GM12878 (cell line): ENCODE measurements around the gene ABCA13. TPM values are rescaled to one million over a fixed set of nuclear protein-coding genes. Genes with fewer than 3 reads are reported as not detected.

ENCODE experiments used
- ATAC-seq: fragments of 200-7000 bp; cut with Tn5 transposase; 3 replicates; pipeline ENCODE4 v1.9.1; 2020; ENCODE audit warnings: mild to moderate bottlenecking, moderate library complexity
- BruUV-seq: library from RNA; stranded (reverse); fragments of 400-500 nt; replicated peaks from 2 replicates; lab custom pipeline; 2021; lab: Mats Ljungman, UMichigan
- CTCF ChIA-PET: fragments of 300-600 bp; sonication (Branson Sonifier 250); formaldehyde crosslinking; extraction: SDS; loops from one replicate; lab custom pipeline; 2021; ENCODE audit warnings: inconsistent platforms; lab: Yijun Ruan, JAX
- POLR2A ChIA-PET: fragments of 350-600 bp; formaldehyde crosslinking; extraction: SDS; loops from one replicate; lab custom pipeline; 2021; ENCODE audit warnings: inconsistent platforms; lab: Charles Lee
- RAD21 ChIA-PET: fragments of 300-600 bp; sonication (Branson Sonifier 250); formaldehyde crosslinking; loops from one replicate; lab custom pipeline; 2023; ENCODE audit warnings: antibody characterized with exemption; ENCODE audit not compliant: unreplicated experiment; lab: Charles Lee
- SMC1A ChIA-PET: fragments of 300-600 bp; sonication (Branson Sonifier 250); formaldehyde crosslinking; loops from one replicate; lab custom pipeline; 2023; ENCODE audit not compliant: unreplicated experiment, uncharacterized antibody; lab: Charles Lee
- DNase-seq: peaks from one replicate; pipeline ENCODE4 v3.0.0-alpha.2; 2011; ENCODE audit warnings: low read depth, low spot score
- FAIRE-seq: peaks from 3 replicates; lab custom pipeline; 2011; peaks lifted over from hg19 to GRCh38; lab: Jason Lieb, UNC
- H2AFZ ChIP-seq: 2 replicates; pipeline ENCODE4 v1.6.0; 2011; ENCODE audit warnings: low read depth, low read length, control low read depth; ENCODE audit not compliant: control insufficient read depth
- H3K27ac ChIP-seq: 2 replicates; pipeline ENCODE4 v1.5.1; 2011; ENCODE audit warnings: control low read depth; ENCODE audit not compliant: control insufficient read depth, insufficient read depth
- H3K27me3 ChIP-seq, 2 experiments: replicated peaks in 1 of 2; 2 replicates each; pipeline versions ENCODE4 v1.6.0 to v1.6.1; 2011; ENCODE audit warnings: low read length in 1 of 2; ENCODE audit not compliant: control insufficient read depth in 2 of 2, insufficient read depth in 2 of 2
- H3K36me3 ChIP-seq, 2 experiments: 2 replicates each; pipeline ENCODE4 v1.5.1; 2011; ENCODE audit warnings: low read length in 1 of 2; ENCODE audit not compliant: control insufficient read depth in 2 of 2, insufficient read depth in 2 of 2
- H3K4me1 ChIP-seq: 2 replicates; pipeline ENCODE4 v1.6.1; 2011; ENCODE audit warnings: mild to moderate bottlenecking, low read length, moderate library complexity, mixed read lengths; ENCODE audit not compliant: control insufficient read depth, insufficient read depth
- H3K4me2 ChIP-seq: 2 replicates; pipeline ENCODE4 v1.6.0; 2011; ENCODE audit warnings: control low read depth; ENCODE audit not compliant: control insufficient read depth, insufficient read depth
- H3K4me3 ChIP-seq: fragments of 200-600 bp; sonication (generic); 2 replicates; pipeline ENCODE4 v1.5.1; 2016
- H3K79me2 ChIP-seq: 2 replicates; pipeline ENCODE4 v1.6.0; 2011; ENCODE audit warnings: low read length; ENCODE audit not compliant: control insufficient read depth, insufficient read depth
- H3K9ac ChIP-seq: 2 replicates; pipeline ENCODE4 v1.8.0; 2011; ENCODE audit warnings: low read length, control low read depth, mixed read lengths; ENCODE audit not compliant: control insufficient read depth, insufficient read depth
- H3K9me3 ChIP-seq: replicated peaks from 3 replicates; pipeline ENCODE4 v1.5.1; 2011; ENCODE audit warnings: mild to moderate bottlenecking, low read length; ENCODE audit not compliant: control insufficient read depth, insufficient read depth
- H4K20me1 ChIP-seq: 2 replicates; pipeline ENCODE4 v1.6.0; 2011; ENCODE audit not compliant: control insufficient read depth, insufficient read depth
- CBX3 ChIP-seq: fragments of 200-600 bp; sonication (generic); IDR thresholded peaks from 2 replicates; pipeline ENCODE4 v1.6.1; 2016; ENCODE audit warnings: low read depth, borderline replicate concordance
- CEBPB ChIP-seq, 2 experiments: fragments of 150-350 bp in 1 of 2; IDR thresholded peaks; 2 replicates each; pipeline ENCODE4 v1.6.1; 2012 to 2014; ENCODE audit warnings: low read depth in 2 of 2, low read length in 2 of 2, borderline replicate concordance in 1 of 2, inconsistent platforms in 1 of 2
- ETV6 ChIP-seq, 2 experiments: fragments of 450-650 bp in 1 of 2; IDR thresholded peaks in 1 of 2; conservative IDR thresholded peaks in 1 of 2; 2 replicates each; pipeline ENCODE4 v1.6.1; 2014; ENCODE audit warnings: antibody characterized with exemption in 1 of 2, borderline replicate concordance in 1 of 2, low read depth in 1 of 2, mild to moderate bottlenecking in 1 of 2, moderate library complexity in 1 of 2
- FOS ChIP-seq: IDR thresholded peaks from 3 replicates; pipeline ENCODE4 v1.6.1; 2011; ENCODE audit warnings: borderline replicate concordance; ENCODE audit not compliant: insufficient read length; ENCODE audit errors: extremely low read depth
- GABPA ChIP-seq: IDR thresholded peaks from 2 replicates; pipeline ENCODE4 v1.6.1; 2014; ENCODE audit warnings: antibody characterized with exemption, low read depth, mild to moderate bottlenecking, inconsistent platforms
- POLR2A ChIP-seq: IDR thresholded peaks from 2 replicates; pipeline ENCODE4 v1.6.1; 2011; ENCODE audit warnings: low read depth, mild to moderate bottlenecking, low read length
- SMAD1 ChIP-seq: fragments of 450-650 bp; IDR thresholded peaks from 2 replicates; pipeline ENCODE4 v1.6.1; 2018; ENCODE audit warnings: mild to moderate bottlenecking, low read depth; ENCODE audit not compliant: partially characterized antibody
- ZNF274 ChIP-seq: IDR thresholded peaks from one replicate; pipeline ENCODE4 v1.8.0; 2011; ENCODE audit not compliant: insufficient read length, insufficient read depth
- WGBS: methylation state at CpG from one replicate; pipeline ENCODE4 v1.1.6; 2016; ENCODE audit warnings: low lambda C conversion rate; ENCODE audit not compliant: insufficient replicate concordance, insufficient coverage; ENCODE audit errors: missing lambda C conversion rate; 5-methylcytosine and 5-hydroxymethylcytosine counted together
- in situ Hi-C: fragments of 300-500 bp; cut with MboI; formaldehyde crosslinking; loops from 9 replicates; pipeline ENCODE4 v1.14.3; 2018; ENCODE audit warnings: mixed read lengths
- intact Hi-C: fragments of 100-400 bp; cut with micrococcal nuclease; formaldehyde crosslinking; loops from one replicate; pipeline ENCODE4 v1.14.2; 2022; ENCODE audit not compliant: unreplicated experiment
- polyA plus RNA-seq, 11 experiments: library from polyadenylated mRNA; depleted of rRNA in 4 of 11; unstranded in 6 of 11; stranded (reverse) in 5 of 11; fragments of >200 nt; fragmentation: Nextera tagmentation in 4 of 11; fragmentation: Illumina TruSeq in 1 of 11; extraction: Ambion mirVana in 4 of 11; extraction: Trizol in 1 of 11; gene quantifications; 1 replicate in 1 of 11; 2 replicates in 10 of 11; pipeline versions ENCODE4 v1.2.1 to v1.2.3, GENCODE V29; 2011 to 2016; ENCODE audit warnings: inconsistent platforms in 2 of 11, missing spikeins in 2 of 11, low read depth in 1 of 11
- total RNA-seq, 4 experiments: library from RNA; depleted of rRNA in 3 of 4; stranded (reverse); fragments of >200 nt in 3 of 4; fragmentation: Illumina TruSeq in 1 of 4; extraction: Trizol in 1 of 4; gene quantifications; 2 replicates each; pipeline versions ENCODE4 v1.2.1 to v1.2.3, GENCODE V29; 2013 to 2021
- TF ChIP-seq, protein P1 (sequence below): fragments of 150-350 bp; IDR thresholded peaks from 2 replicates; pipeline ENCODE4 v1.6.1; 2016; ENCODE audit warnings: low read depth, low read length

ABCA13 gene
- total and polyA plus RNA-seq, 10 of the 15 experiments (the other 5 are each of a cell fraction or from before 2014, with no cell fraction given): under 0.01 to 0.98 (median 0.04) TPM; not detected in 2

DNA sequence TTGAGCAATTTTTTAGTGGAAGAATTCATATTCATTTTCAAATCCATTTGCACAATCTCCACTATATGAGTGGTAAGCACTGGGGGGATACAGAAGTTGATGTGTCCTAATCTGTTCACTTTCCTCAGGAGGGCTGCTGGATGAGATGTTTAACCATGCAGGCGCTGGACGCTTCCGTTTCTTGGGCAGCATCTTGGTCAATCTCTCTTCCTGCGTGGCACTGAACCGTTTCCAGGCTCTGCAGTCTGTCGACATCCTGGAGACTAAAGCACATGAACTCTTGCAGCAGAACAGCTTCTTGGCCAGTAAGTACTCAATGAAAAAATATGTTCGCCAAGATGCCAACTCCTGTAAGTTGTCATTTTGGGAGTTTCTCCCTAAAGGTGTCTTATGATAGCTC is 179.3 kb downstream of the ABCA13 start:
- ATAC-seq (no peak), FAIRE-seq (no peak), DNase-seq (no peak)
- H3K4me1 ChIP-seq: no peaks in the 10 kb centered on the region
- H3K36me3 ChIP-seq: no peaks in the 10 kb centered on the region
- no peak overlapping the region for H2AFZ ChIP-seq
- no peak overlapping the region for H3K27ac ChIP-seq
- POLR2A ChIA-PET: no interaction called here
- no peak for TF ChIP-seq SMAD1
- TF ChIP-seq, protein P1, sequence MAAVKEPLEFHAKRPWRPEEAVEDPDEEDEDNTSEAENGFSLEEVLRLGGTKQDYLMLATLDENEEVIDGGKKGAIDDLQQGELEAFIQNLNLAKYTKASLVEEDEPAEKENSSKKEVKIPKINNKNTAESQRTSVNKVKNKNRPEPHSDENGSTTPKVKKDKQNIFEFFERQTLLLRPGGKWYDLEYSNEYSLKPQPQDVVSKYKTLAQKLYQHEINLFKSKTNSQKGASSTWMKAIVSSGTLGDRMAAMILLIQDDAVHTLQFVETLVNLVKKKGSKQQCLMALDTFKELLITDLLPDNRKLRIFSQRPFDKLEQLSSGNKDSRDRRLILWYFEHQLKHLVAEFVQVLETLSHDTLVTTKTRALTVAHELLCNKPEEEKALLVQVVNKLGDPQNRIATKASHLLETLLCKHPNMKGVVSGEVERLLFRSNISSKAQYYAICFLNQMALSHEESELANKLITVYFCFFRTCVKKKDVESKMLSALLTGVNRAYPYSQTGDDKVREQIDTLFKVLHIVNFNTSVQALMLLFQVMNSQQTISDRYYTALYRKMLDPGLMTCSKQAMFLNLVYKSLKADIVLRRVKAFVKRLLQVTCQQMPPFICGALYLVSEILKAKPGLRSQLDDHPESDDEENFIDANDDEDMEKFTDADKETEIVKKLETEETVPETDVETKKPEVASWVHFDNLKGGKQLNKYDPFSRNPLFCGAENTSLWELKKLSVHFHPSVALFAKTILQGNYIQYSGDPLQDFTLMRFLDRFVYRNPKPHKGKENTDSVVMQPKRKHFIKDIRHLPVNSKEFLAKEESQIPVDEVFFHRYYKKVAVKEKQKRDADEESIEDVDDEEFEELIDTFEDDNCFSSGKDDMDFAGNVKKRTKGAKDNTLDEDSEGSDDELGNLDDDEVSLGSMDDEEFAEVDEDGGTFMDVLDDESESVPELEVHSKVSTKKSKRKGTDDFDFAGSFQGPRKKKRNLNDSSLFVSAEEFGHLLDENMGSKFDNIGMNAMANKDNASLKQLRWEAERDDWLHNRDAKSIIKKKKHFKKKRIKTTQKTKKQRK: no peak
- TF ChIP-seq GABPA: no peak
- BruUV-seq: no TSS peak
- SMC1A ChIA-PET: no interaction called here
- no peaks in the 10 kb centered on the region for H3K9me3 ChIP-seq
- RAD21 ChIA-PET: no interaction called here
- no peaks in the 10 kb centered on the region; a peak in 2 of 4 replicates for H3K27me3 ChIP-seq
- in situ Hi-C loops (no loop called here), intact Hi-C loops (no loop called here)
- no peak overlapping the region for H3K9ac ChIP-seq
- WGBS: 6% methylated on average over 7 of the region's 7 CpGs
- CTCF ChIA-PET: no interaction called here
- no peaks in the 10 kb centered on the region for H4K20me1 ChIP-seq
- H3K4me2 ChIP-seq: no peak overlapping the region
- H3K4me3 ChIP-seq: no peak overlapping the region
- no peaks in the 10 kb centered on the region for H3K79me2 ChIP-seq

DNA sequence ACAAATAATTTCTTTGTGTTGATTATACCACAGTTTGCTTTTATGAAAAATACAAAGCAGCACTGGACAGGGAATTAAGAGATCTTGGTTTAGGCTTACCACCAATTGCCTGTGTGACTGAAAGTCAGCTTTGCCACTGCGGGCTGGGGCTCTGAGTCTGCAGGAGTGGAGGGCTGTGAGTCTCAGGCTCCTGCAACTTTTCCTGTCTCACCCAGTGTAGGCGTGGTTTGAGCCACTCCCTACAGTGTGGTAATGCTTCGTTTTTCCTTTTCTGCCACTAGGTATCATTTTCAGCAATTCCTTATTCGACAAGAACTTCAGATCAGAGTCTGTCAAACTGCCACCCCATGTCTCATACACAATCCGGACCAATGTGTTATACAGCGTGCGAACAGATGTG is 180.6 kb downstream of the ABCA13 start:
- Histone ChIP-seq H3K79me2 (no peaks in the 10 kb centered on the region), H3K9me3 (no peaks in the 10 kb centered on the region), H3K4me3 (no peak overlapping the region), H3K4me1 (no peaks in the 10 kb centered on the region), H3K27me3 (no peaks in the 10 kb centered on the region; a peak in 2 of 4 replicates), H3K9ac (no peak overlapping the region), H3K27ac (no peak overlapping the region), H3K4me2 (no peak overlapping the region), H4K20me1 (no peaks in the 10 kb centered on the region), H2AFZ (no peak overlapping the region), H3K36me3 (no peaks in the 10 kb centered on the region)
- DNase-seq (no peak), ATAC-seq (no peak), FAIRE-seq (no peak)
- SMC1A ChIA-PET: no interaction called here
- WGBS: 26% methylated on average over 7 of the region's 7 CpGs
- no TSS peak for BruUV-seq
- POLR2A ChIA-PET: no interaction called here
- TF ChIP-seq ETV6 (conservative IDR thresholded peaks at IDR 0.05 in 1 of 2, IDR thresholded peaks at IDR 0.05 in 1 of 2; ENCODE audit: borderline replicate concordance in 1 of 2, low read depth in 1 of 2) (no peak), CEBPB (IDR thresholded peaks at IDR 0.05; ENCODE audit: borderline replicate concordance in 1 of 2, low read depth in 2 of 2, low read length in 2 of 2) (no peak), POLR2A (no peak), CBX3 (no peak), ZNF274 (no peak), FOS (no peak)
- CTCF ChIA-PET: no interaction called here
- intact Hi-C loops (no loop called here), in situ Hi-C loops (no loop called here)
- RAD21 ChIA-PET: no interaction called here
